ENCODE measurements around the gene PRKCA.

- TF ChIP-seq CTCF (IDR thresholded peaks at IDR 0.05): no peak
- no peak for TF ChIP-seq POLR2A (IDR thresholded peaks at IDR 0.05)
Measured at GRCh38 chr17:66387392-66387981, 85.1 kb downstream of the PRKCA start.
